GM18520 (cell line): ENCODE results near the gene GIMAP8.
"Not testable (repeated sequence)": the region's sequence is repeated elsewhere in the genome, so short reads cannot be mapped to it uniquely, and the experiment has no call there.

Experiments
- ATAC-seq: cut with Tn5 transposase; IDR thresholded peaks from one replicate; pipeline ENCODE4 v1.9.1; 2021; ENCODE audit not compliant: unreplicated experiment

GIMAP8 gene

GRCh38 chr7:150507947-150508602 lies 57.6 kb downstream of the GIMAP8 start:
- no peak for ATAC-seq

- ATAC-seq = no peak
Observed at GRCh38 chr7:150511048-150511447, 60.6 kb downstream of the GIMAP8 start.

GRCh38 chr7:150513758-150514157 lies 63.3 kb downstream of the GIMAP8 start:
- no peak for ATAC-seq

GRCh38 chr7:150514748-150515222 lies 64.4 kb downstream of the GIMAP8 start, which contains the start of gene GIMAP7:
GIMAP7 (plus strand) TSS chr7:150514872; CDS start chr7:150519975, 5,103 bp downstream.
- no peak for ATAC-seq

GRCh38 chr7:150515248-150516147 lies 65.1 kb downstream of the GIMAP8 start:
- no peak for ATAC-seq

- no peak for ATAC-seq
Observed at GRCh38 chr7:150516956-150517745, 66.7 kb downstream of the GIMAP8 start.

- no peak for ATAC-seq
Observed at GRCh38 chr7:150519310-150519709, 68.9 kb downstream of the GIMAP8 start.

- ATAC-seq = no peak
Observed at GRCh38 chr7:150520145-150520544, 69.7 kb downstream of the GIMAP8 start.

GRCh38 chr7:150522931-150523330 lies 72.5 kb downstream of the GIMAP8 start:
- not testable (repeated sequence) for ATAC-seq

GRCh38 chr7:150524018-150524417 lies 73.6 kb downstream of the GIMAP8 start:
- ATAC-seq = no peak
